ENCODE results near the gene ROBO1. TPM values are rescaled to one million over a fixed set of nuclear protein-coding genes. Genes with fewer than 3 reads are reported as not detected.
A peak's percentile ranks its signal among the peaks of the same experiment; 100 is the strongest.

Gene ROBO1
- total RNA-seq, 1 donor from 2014 or later: 71.7 TPM

GRCh38 chr3:78875436-78875835, 892.4 kb downstream of the ROBO1 start:
- peak overlapping the region; percentile 10 for H3K4me2 ChIP-seq (ENCODE audit: low read length)
- H3K79me2 ChIP-seq (ENCODE audit: insufficient read depth, low read length): no peaks in the 10 kb centered on the region
- Mint-ChIP-seq H3K36me3 (ENCODE audit: low read depth, unreplicated experiment) (no peaks in the 10 kb centered on the region), H3K9me3 (ENCODE audit: unreplicated experiment) (no peaks in the 10 kb centered on the region), H3K27ac (ENCODE audit: unreplicated experiment) (no peak overlapping the region), H3K27me3 (ENCODE audit: low read depth, unreplicated experiment) (no peaks in the 10 kb centered on the region), H3K4me3 (ENCODE audit: unreplicated experiment) (no peak overlapping the region), H3K4me1 (ENCODE audit: low read depth, unreplicated experiment) (peaks cover 34% of the 10 kb centered on the region)
- no peak for FAIRE-seq
- no peak overlapping the region for H3K27ac ChIP-seq (ENCODE audit: low read depth, low read length)
- no peak overlapping the region for H3K9ac ChIP-seq (ENCODE audit: low read length)
- H3K27me3 ChIP-seq (ENCODE audit: insufficient read depth, low read length): no peaks in the 10 kb centered on the region
- no peaks in the 10 kb centered on the region for H3K36me3 ChIP-seq (ENCODE audit: insufficient read depth, low read length)
- TF ChIP-seq EZH2 (IDR thresholded peaks at IDR 0.05; ENCODE audit: insufficient read depth, low read length): no peak
- TF ChIP-seq CTCF (IDR thresholded peaks at IDR 0.05; ENCODE audit: insufficient read depth, low read depth, low read length): no peak
- H2AFZ ChIP-seq (ENCODE audit: low read depth, low read length): no peak overlapping the region
- no peak for DNase-seq (ENCODE audit: low read depth)
- H3K4me3 ChIP-seq (ENCODE audit: insufficient read depth, low read depth, low read length): no peak overlapping the region
- H3K9me3 ChIP-seq (ENCODE audit: insufficient read depth, low read depth, low read length): no peaks in the 10 kb centered on the region
- no peaks in the 10 kb centered on the region for H4K20me1 ChIP-seq (ENCODE audit: insufficient read depth, low read length)
- peaks cover 16% of the 10 kb centered on the region for H3K4me1 ChIP-seq (ENCODE audit: insufficient read depth, low read length)

GRCh38 chr3:78873641-78874040, 894.2 kb downstream of the ROBO1 start:
- TF ChIP-seq CTCF (IDR thresholded peaks at IDR 0.05; ENCODE audit: insufficient read depth, low read depth, low read length): no peak
- TF ChIP-seq EZH2 (IDR thresholded peaks at IDR 0.05; ENCODE audit: insufficient read depth, low read length): no peak
- Mint-ChIP-seq H3K9me3 (ENCODE audit: unreplicated experiment) (no peaks in the 10 kb centered on the region), H3K4me3 (ENCODE audit: unreplicated experiment) (no peak overlapping the region), H3K36me3 (ENCODE audit: low read depth, unreplicated experiment) (no peaks in the 10 kb centered on the region), H3K4me1 (ENCODE audit: low read depth, unreplicated experiment) (peaks cover 32% of the 10 kb centered on the region), H3K27me3 (ENCODE audit: low read depth, unreplicated experiment) (no peaks in the 10 kb centered on the region), H3K27ac (ENCODE audit: unreplicated experiment) (peak overlapping the region; percentile 26)
- no peaks in the 10 kb centered on the region for H4K20me1 ChIP-seq (ENCODE audit: insufficient read depth, low read length)
- no peak overlapping the region for H3K4me2 ChIP-seq (ENCODE audit: low read length)
- H2AFZ ChIP-seq (ENCODE audit: low read depth, low read length): no peak overlapping the region
- no peak for FAIRE-seq
- H3K79me2 ChIP-seq (ENCODE audit: insufficient read depth, low read length): no peaks in the 10 kb centered on the region
- no peak for DNase-seq (ENCODE audit: low read depth)
- H3K27ac ChIP-seq (ENCODE audit: low read depth, low read length): no peak overlapping the region
- H3K27me3 ChIP-seq (ENCODE audit: insufficient read depth, low read length): no peaks in the 10 kb centered on the region
- H3K36me3 ChIP-seq (ENCODE audit: insufficient read depth, low read length): no peaks in the 10 kb centered on the region
- no peaks in the 10 kb centered on the region for H3K9me3 ChIP-seq (ENCODE audit: insufficient read depth, low read depth, low read length)
- peaks cover 11% of the 10 kb centered on the region for H3K4me1 ChIP-seq (ENCODE audit: insufficient read depth, low read length)
- H3K9ac ChIP-seq (ENCODE audit: low read length): no peak overlapping the region
- no peak overlapping the region for H3K4me3 ChIP-seq (ENCODE audit: insufficient read depth, low read depth, low read length)

- Histone ChIP-seq H2AFZ (ENCODE audit: low read depth, low read length) (peak overlapping the region; percentile 45), H3K9me3 (ENCODE audit: insufficient read depth, low read depth, low read length) (no peaks in the 10 kb centered on the region), H3K4me3 (ENCODE audit: insufficient read depth, low read depth, low read length) (no peak overlapping the region), H3K27me3 (ENCODE audit: insufficient read depth, low read length) (no peaks in the 10 kb centered on the region), H3K4me2 (ENCODE audit: low read length) (peak overlapping the region; percentile 62), H3K27ac (ENCODE audit: low read depth, low read length) (no peak overlapping the region), H3K9ac (ENCODE audit: low read length) (no peak overlapping the region), H3K79me2 (ENCODE audit: insufficient read depth, low read length) (no peaks in the 10 kb centered on the region), H4K20me1 (ENCODE audit: insufficient read depth, low read length) (no peaks in the 10 kb centered on the region), H3K4me1 (ENCODE audit: insufficient read depth, low read length) (peaks cover 10% of the 10 kb centered on the region), H3K36me3 (ENCODE audit: insufficient read depth, low read length) (no peaks in the 10 kb centered on the region)
- H3K4me1 Mint-ChIP-seq (ENCODE audit: low read depth, unreplicated experiment): peaks cover 33% of the 10 kb centered on the region
- DNase-seq (ENCODE audit: low read depth): peak; percentile 69
- no peaks in the 10 kb centered on the region for H3K9me3 Mint-ChIP-seq (ENCODE audit: unreplicated experiment)
- TF ChIP-seq EZH2 (IDR thresholded peaks at IDR 0.05; ENCODE audit: insufficient read depth, low read length) (no peak), CTCF (IDR thresholded peaks at IDR 0.05; ENCODE audit: insufficient read depth, low read depth, low read length) (no peak)
- H3K4me3 Mint-ChIP-seq (ENCODE audit: unreplicated experiment): peak overlapping the region; percentile 68
- FAIRE-seq: no peak
- no peaks in the 10 kb centered on the region for H3K27me3 Mint-ChIP-seq (ENCODE audit: low read depth, unreplicated experiment)
- H3K36me3 Mint-ChIP-seq (ENCODE audit: low read depth, unreplicated experiment): no peaks in the 10 kb centered on the region
- H3K27ac Mint-ChIP-seq (ENCODE audit: unreplicated experiment): peak overlapping the region; percentile 95
These were observed 895.6 kb downstream of the ROBO1 start for GRCh38 chr3:78872195-78872594.
